Activated CD8-positive, alpha-beta memory T cell treated with anti-CD3 and anti-CD28 coated beads for 1 hour (primary cell): Measurements from ENCODE around the gene ITGAL.

Experiments
- DNase-seq, 2 donors: peaks; one replicate each; pipeline ENCODE4 v3.0.0-alpha.2; 2020; ENCODE audit warnings: low read depth in 1 of 2; ENCODE audit errors: extremely low read depth in 1 of 2

ITGAL gene

GRCh38 chr16:30567160-30567990 is 94.8 kb downstream of the ITGAL start:
- no peak for DNase-seq

GRCh38 chr16:30567991-30568638 is 95.6 kb downstream of the ITGAL start:
- DNase-seq, result no peak

GRCh38 chr16:30569281-30569680 is 96.7 kb downstream of the ITGAL start:
- no peak for DNase-seq

- no peak for DNase-seq
Observed at GRCh38 chr16:30569746-30570635, 97.4 kb downstream of the ITGAL start.

- DNase-seq, result no peak
Observed at GRCh38 chr16:30570636-30571444, 98.3 kb downstream of the ITGAL start.

- peak; percentile 83 to 90 for DNase-seq
Observed at GRCh38 chr16:30571445-30572322, 99.1 kb downstream of the ITGAL start, which contains the start of gene ZNF688. Gene ZNF688 (minus strand): TSS chr16:30571714. CDS start chr16:30571629, 85 bp downstream.
